ENCODE results near the gene DHRSX. TPM values are rescaled to one million over a fixed set of nuclear protein-coding genes. Genes with fewer than 3 reads are reported as not detected.

DHRSX gene
- total and polyA plus RNA-seq, 7 donors = 5.6 to 19.3 (median 9.6) TPM

DNA sequence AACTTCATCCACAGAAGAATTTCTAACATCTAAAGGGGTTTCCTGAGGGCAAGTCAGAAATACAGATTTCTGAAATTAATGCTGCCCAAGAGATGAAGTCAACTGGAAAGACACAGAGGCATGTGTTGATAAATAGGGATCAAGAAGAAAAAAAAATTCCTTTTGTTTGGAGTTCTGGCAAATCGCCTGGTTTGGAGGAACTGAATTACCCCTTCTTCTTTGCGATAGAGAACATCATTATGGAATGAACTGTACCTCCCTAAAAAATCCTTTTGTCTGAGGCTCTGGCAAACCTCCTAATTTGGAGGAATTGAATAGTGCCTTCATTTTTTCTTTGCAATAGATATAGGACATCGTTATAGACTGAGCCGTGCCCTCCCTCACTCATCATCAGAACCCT, 200.9 kb downstream of the DHRSX start:
- DNase-seq (no peak), ATAC-seq (no peak)
- TF ChIP-seq, protein P1, sequence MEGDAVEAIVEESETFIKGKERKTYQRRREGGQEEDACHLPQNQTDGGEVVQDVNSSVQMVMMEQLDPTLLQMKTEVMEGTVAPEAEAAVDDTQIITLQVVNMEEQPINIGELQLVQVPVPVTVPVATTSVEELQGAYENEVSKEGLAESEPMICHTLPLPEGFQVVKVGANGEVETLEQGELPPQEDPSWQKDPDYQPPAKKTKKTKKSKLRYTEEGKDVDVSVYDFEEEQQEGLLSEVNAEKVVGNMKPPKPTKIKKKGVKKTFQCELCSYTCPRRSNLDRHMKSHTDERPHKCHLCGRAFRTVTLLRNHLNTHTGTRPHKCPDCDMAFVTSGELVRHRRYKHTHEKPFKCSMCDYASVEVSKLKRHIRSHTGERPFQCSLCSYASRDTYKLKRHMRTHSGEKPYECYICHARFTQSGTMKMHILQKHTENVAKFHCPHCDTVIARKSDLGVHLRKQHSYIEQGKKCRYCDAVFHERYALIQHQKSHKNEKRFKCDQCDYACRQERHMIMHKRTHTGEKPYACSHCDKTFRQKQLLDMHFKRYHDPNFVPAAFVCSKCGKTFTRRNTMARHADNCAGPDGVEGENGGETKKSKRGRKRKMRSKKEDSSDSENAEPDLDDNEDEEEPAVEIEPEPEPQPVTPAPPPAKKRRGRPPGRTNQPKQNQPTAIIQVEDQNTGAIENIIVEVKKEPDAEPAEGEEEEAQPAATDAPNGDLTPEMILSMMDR (IDR thresholded peaks at IDR 0.05) = no peak
- WGBS, 3 donors = 56 to 65% (median 59%) methylated on average over 4 of the region's 4 CpGs
- H3K4me3 ChIP-seq = no peak overlapping the region
- H3K27me3 ChIP-seq (ENCODE audit: insufficient read depth in 3 of 3, low read length in 2 of 3) = no peaks in the 10 kb centered on the region
- H3K36me3 ChIP-seq (ENCODE audit: insufficient read depth in 1 of 2, low read depth in 1 of 2) = no peaks in the 10 kb centered on the region
- no peaks in the 10 kb centered on the region for H3K9me3 ChIP-seq
- no peaks in the 10 kb centered on the region for H3K4me1 ChIP-seq
- intact Hi-C loops (cut with DNase I) = no loop called here
- no peak overlapping the region for H3K27ac ChIP-seq

- ATAC-seq = no peak
- Histone ChIP-seq H3K9me3 (no peaks in the 10 kb centered on the region), H3K27ac (no peak overlapping the region), H3K4me3 (no peak overlapping the region), H3K36me3 (ENCODE audit: insufficient read depth in 1 of 2, low read depth in 1 of 2) (peaks cover 2 to 7% of the 10 kb centered on the region in 2 donors), H3K4me1 (no peaks in the 10 kb centered on the region), H3K27me3 (ENCODE audit: insufficient read depth in 3 of 3, low read length in 2 of 3) (no peaks in the 10 kb centered on the region)
- intact Hi-C loops (cut with DNase I) = loop anchor here in 1 of 2 donors (5.0 kb wide), 1 partner anchor 306 kb away; no protein-coding TSS in a partner anchor
- no peak for DNase-seq
- TF ChIP-seq, protein P1 (IDR thresholded peaks at IDR 0.05) = no peak
- 93 to 99% (median 94%) methylated on average over 2 of the region's 2 CpGs for WGBS, 3 donors
Observed at GRCh38 chrX:2286731-2287130, 214.0 kb downstream of the DHRSX start.

DNA sequence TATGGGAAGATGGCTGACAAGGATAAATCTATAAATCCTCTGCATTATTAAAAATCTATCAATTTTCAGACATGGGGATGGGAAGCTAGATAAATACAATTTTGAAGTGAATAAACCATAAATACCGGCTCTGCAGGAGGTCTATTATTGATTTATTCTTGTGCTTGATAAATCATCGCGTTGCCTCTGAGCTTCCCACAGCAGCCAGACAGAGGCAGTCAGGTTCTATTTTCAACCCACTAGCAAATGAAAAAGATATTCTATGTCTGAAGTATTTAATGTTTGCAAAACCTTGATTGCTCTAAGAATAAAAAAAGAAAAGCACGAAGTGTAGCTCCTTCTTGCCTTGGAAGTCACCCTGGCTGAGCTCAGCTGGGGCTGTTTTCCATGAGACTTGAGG, 216.2 kb downstream of the DHRSX start:
- intact Hi-C loops (cut with DNase I) = no loop called here
- WGBS, 3 donors = 83 to 93% (median 90%) methylated on average over 4 of the region's 4 CpGs
- ATAC-seq = peak in 2 of 4 donors; percentile 27 to 70

GRCh38 chrX:2284133-2284532, 216.6 kb downstream of the DHRSX start:
- H3K4me3 ChIP-seq = no peak overlapping the region
- no peak for DNase-seq
- no peaks in the 10 kb centered on the region for H3K9me3 ChIP-seq
- no peaks in the 10 kb centered on the region for H3K27me3 ChIP-seq (ENCODE audit: insufficient read depth in 3 of 3, low read length in 2 of 3)
- no peaks in the 10 kb centered on the region for H3K4me1 ChIP-seq
- ATAC-seq = no peak
- 97 to 98% (median 98%) methylated on average over 3 of the region's 3 CpGs for WGBS, 3 donors
- peaks cover under 1 to 2% of the 10 kb centered on the region in 2 donors for H3K36me3 ChIP-seq (ENCODE audit: insufficient read depth in 1 of 2, low read depth in 1 of 2)
- TF ChIP-seq, protein P1 (IDR thresholded peaks at IDR 0.05) = no peak
- H3K27ac ChIP-seq = no peak overlapping the region
- intact Hi-C loops (cut with DNase I) = no loop called here

More for the DNA sequence above, 216.2 kb downstream of the DHRSX start:
- H3K4me1 ChIP-seq = no peaks in the 10 kb centered on the region
- H3K27me3 ChIP-seq (ENCODE audit: insufficient read depth in 3 of 3, low read length in 2 of 3) = no peaks in the 10 kb centered on the region
- peaks cover 2 to 5% of the 10 kb centered on the region in 2 donors for H3K36me3 ChIP-seq (ENCODE audit: insufficient read depth in 1 of 2, low read depth in 1 of 2)
- TF ChIP-seq, protein P1 (IDR thresholded peaks at IDR 0.05) = peak; percentile 6
- H3K9me3 ChIP-seq = no peaks in the 10 kb centered on the region
- H3K4me3 ChIP-seq = no peak overlapping the region
- no peak for DNase-seq
- H3K27ac ChIP-seq = no peak overlapping the region

Data from psoas muscle (tissue), 8 donors.